ENCODE results near the gene SMARCA1.

- TF ChIP-seq POLR2A (IDR thresholded peaks at IDR 0.05; ENCODE audit: low read depth, low read length) (no peak), CTCF (conservative IDR thresholded peaks at IDR 0.05; ENCODE audit: low read depth, low read length) (no peak), RAD21 (IDR thresholded peaks at IDR 0.05; ENCODE audit: low read length) (no peak), RCOR1 (IDR thresholded peaks at IDR 0.05; ENCODE audit: insufficient replicate concordance, low read length) (no peak), MAZ (IDR thresholded peaks at IDR 0.05; ENCODE audit: borderline replicate concordance, low read depth, low read length) (no peak), CEBPB (IDR thresholded peaks at IDR 0.05; ENCODE audit: low read depth, low read length) (no peak), BHLHE40 (IDR thresholded peaks at IDR 0.05; ENCODE audit: low read depth, low read length) (no peak)
Measured at GRCh38 chrX:129531132-129531531, 7.8 kb upstream of the SMARCA1 start.

All from IMR-90 (cell line).